Neural progenitor cell (in vitro differentiated cells): Measurements from ENCODE around the gene SHC3.

Experiments
- EZH2 ChIP-seq: fragments of 200-600 bp; sonication (generic); IDR thresholded peaks from 2 replicates; pipeline ENCODE4 v1.6.1; 2017; ENCODE audit warnings: antibody characterized with exemption, mild to moderate bottlenecking, moderate library complexity
- TF ChIP-seq, protein P1 (sequence below): fragments of 200-600 bp; sonication (generic); IDR thresholded peaks from 2 replicates; pipeline ENCODE4 v1.5.1; 2017; ENCODE audit warnings: antibody characterized with exemption, mild to moderate bottlenecking

DNA sequence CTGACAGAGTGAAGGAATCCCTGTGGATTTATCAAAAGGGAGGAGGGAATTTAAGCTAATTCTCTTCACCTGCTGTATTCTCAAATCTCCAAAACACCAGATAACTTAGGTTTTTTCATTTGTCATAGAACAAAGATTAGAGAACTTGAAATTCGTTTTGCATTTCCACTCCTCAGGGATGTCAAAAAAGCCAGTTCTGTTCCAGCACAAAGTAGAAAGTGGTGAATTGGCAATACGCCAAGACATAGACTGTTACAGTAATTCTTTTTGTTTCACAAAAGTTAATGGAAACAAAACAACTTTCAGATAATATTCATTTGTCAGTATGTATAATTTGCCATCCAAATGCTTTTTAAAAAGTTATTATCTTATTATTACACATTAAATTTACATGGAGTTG, 172.4 kb downstream of the SHC3 start:
- TF ChIP-seq, protein P1, sequence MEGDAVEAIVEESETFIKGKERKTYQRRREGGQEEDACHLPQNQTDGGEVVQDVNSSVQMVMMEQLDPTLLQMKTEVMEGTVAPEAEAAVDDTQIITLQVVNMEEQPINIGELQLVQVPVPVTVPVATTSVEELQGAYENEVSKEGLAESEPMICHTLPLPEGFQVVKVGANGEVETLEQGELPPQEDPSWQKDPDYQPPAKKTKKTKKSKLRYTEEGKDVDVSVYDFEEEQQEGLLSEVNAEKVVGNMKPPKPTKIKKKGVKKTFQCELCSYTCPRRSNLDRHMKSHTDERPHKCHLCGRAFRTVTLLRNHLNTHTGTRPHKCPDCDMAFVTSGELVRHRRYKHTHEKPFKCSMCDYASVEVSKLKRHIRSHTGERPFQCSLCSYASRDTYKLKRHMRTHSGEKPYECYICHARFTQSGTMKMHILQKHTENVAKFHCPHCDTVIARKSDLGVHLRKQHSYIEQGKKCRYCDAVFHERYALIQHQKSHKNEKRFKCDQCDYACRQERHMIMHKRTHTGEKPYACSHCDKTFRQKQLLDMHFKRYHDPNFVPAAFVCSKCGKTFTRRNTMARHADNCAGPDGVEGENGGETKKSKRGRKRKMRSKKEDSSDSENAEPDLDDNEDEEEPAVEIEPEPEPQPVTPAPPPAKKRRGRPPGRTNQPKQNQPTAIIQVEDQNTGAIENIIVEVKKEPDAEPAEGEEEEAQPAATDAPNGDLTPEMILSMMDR = no peak
- no peak for TF ChIP-seq EZH2
